Measurements from ENCODE around the gene PTCD2.
"Not testable (repeated sequence)": the region's sequence is repeated elsewhere in the genome, so short reads cannot be mapped to it uniquely, and the experiment has no call there.

Gene PTCD2

GRCh38 chr5:72286798-72287197 is 33.4 kb upstream of the PTCD2 start:
- no peaks in the 10 kb centered on the region for H3K27me3 ChIP-seq (ENCODE audit: insufficient read depth, low read length)
- no peak overlapping the region for H2AFZ ChIP-seq (ENCODE audit: low read depth, low read length)
- H3K4me1 ChIP-seq (ENCODE audit: insufficient read depth, low read length), result no peaks in the 10 kb centered on the region
- peaks cover 1% of the 10 kb centered on the region for H3K9me3 ChIP-seq (ENCODE audit: low read length)
- H3K36me3 ChIP-seq (ENCODE audit: insufficient read depth, low read length), result peaks cover 24% of the 10 kb centered on the region
- H3K4me3 ChIP-seq (ENCODE audit: low read length), result no peak overlapping the region

- Histone ChIP-seq H3K27me3 (ENCODE audit: insufficient read depth, low read length) (no peaks in the 10 kb centered on the region), H2AFZ (ENCODE audit: low read depth, low read length) (no peak overlapping the region), H3K36me3 (ENCODE audit: insufficient read depth, low read length) (peaks cover 29% of the 10 kb centered on the region), H3K4me3 (ENCODE audit: low read length) (no peak overlapping the region), H3K9me3 (ENCODE audit: low read length) (peaks cover 1% of the 10 kb centered on the region), H3K4me1 (ENCODE audit: insufficient read depth, low read length) (no peaks in the 10 kb centered on the region)
These were observed 31.2 kb upstream of the PTCD2 start for GRCh38 chr5:72288924-72289323.

- peaks cover 42% of the 10 kb centered on the region for H3K36me3 ChIP-seq (ENCODE audit: insufficient read depth, low read length)
These were observed 29.6 kb upstream of the PTCD2 start for GRCh38 chr5:72290356-72291133.

GRCh38 chr5:72291601-72292000 is 28.6 kb upstream of the PTCD2 start:
- H3K9me3 ChIP-seq (ENCODE audit: low read length), result peaks cover 1% of the 10 kb centered on the region
- peaks cover 42% of the 10 kb centered on the region for H3K36me3 ChIP-seq (ENCODE audit: insufficient read depth, low read length)
- no peak overlapping the region for H2AFZ ChIP-seq (ENCODE audit: low read depth, low read length)
- H3K27me3 ChIP-seq (ENCODE audit: insufficient read depth, low read length), result no peaks in the 10 kb centered on the region
- H3K4me3 ChIP-seq (ENCODE audit: low read length), result no peak overlapping the region
- no peaks in the 10 kb centered on the region for H3K4me1 ChIP-seq (ENCODE audit: insufficient read depth, low read length)

More at GRCh38 chr5:72290356-72291133, 29.6 kb upstream of the PTCD2 start:
- no peaks in the 10 kb centered on the region for H3K27me3 ChIP-seq (ENCODE audit: insufficient read depth, low read length)
- no peak overlapping the region for H2AFZ ChIP-seq (ENCODE audit: low read depth, low read length)
- no peak overlapping the region for H3K4me3 ChIP-seq (ENCODE audit: low read length)
- no peaks in the 10 kb centered on the region for H3K4me1 ChIP-seq (ENCODE audit: insufficient read depth, low read length)
- H3K9me3 ChIP-seq (ENCODE audit: low read length), result peaks cover 1% of the 10 kb centered on the region

- no peak overlapping the region for H3K4me3 ChIP-seq (ENCODE audit: low read length)
- H3K9me3 ChIP-seq (ENCODE audit: low read length), result peaks cover 1% of the 10 kb centered on the region
- peaks cover 42% of the 10 kb centered on the region for H3K36me3 ChIP-seq (ENCODE audit: insufficient read depth, low read length)
- no peak overlapping the region for H2AFZ ChIP-seq (ENCODE audit: low read depth, low read length)
- no peaks in the 10 kb centered on the region for H3K4me1 ChIP-seq (ENCODE audit: insufficient read depth, low read length)
- no peaks in the 10 kb centered on the region for H3K27me3 ChIP-seq (ENCODE audit: insufficient read depth, low read length)
These were observed 27.8 kb upstream of the PTCD2 start for GRCh38 chr5:72292411-72292810.

GRCh38 chr5:72293495-72294055 is 26.6 kb upstream of the PTCD2 start:
- Histone ChIP-seq H3K9me3 (ENCODE audit: low read length) (peaks cover 1% of the 10 kb centered on the region), H2AFZ (ENCODE audit: low read depth, low read length) (no peak overlapping the region), H3K27me3 (ENCODE audit: insufficient read depth, low read length) (no peaks in the 10 kb centered on the region), H3K36me3 (ENCODE audit: insufficient read depth, low read length) (peaks cover 33% of the 10 kb centered on the region), H3K4me1 (ENCODE audit: insufficient read depth, low read length) (no peaks in the 10 kb centered on the region), H3K4me3 (ENCODE audit: low read length) (no peak overlapping the region)

- Histone ChIP-seq H3K9me3 (ENCODE audit: low read length) (no peaks in the 10 kb centered on the region), H3K4me3 (ENCODE audit: low read length) (no peak overlapping the region), H3K36me3 (ENCODE audit: insufficient read depth, low read length) (peaks cover 31% of the 10 kb centered on the region), H2AFZ (ENCODE audit: low read depth, low read length) (no peak overlapping the region), H3K27me3 (ENCODE audit: insufficient read depth, low read length) (no peaks in the 10 kb centered on the region), H3K4me1 (ENCODE audit: insufficient read depth, low read length) (no peaks in the 10 kb centered on the region)
These were observed 25.7 kb upstream of the PTCD2 start for GRCh38 chr5:72294473-72294872.

- no peak overlapping the region for H2AFZ ChIP-seq (ENCODE audit: low read depth, low read length)
- no peaks in the 10 kb centered on the region for H3K27me3 ChIP-seq (ENCODE audit: insufficient read depth, low read length)
- H3K4me3 ChIP-seq (ENCODE audit: low read length), result no peak overlapping the region
- H3K4me1 ChIP-seq (ENCODE audit: insufficient read depth, low read length), result no peaks in the 10 kb centered on the region
- H3K36me3 ChIP-seq (ENCODE audit: insufficient read depth, low read length), result peaks cover 21% of the 10 kb centered on the region
- H3K9me3 ChIP-seq (ENCODE audit: low read length), result no peaks in the 10 kb centered on the region
These were observed 24.6 kb upstream of the PTCD2 start for GRCh38 chr5:72295539-72295938.

GRCh38 chr5:72296256-72296655 is 23.9 kb upstream of the PTCD2 start:
- H3K9me3 ChIP-seq (ENCODE audit: low read length), result no peaks in the 10 kb centered on the region
- peaks cover 21% of the 10 kb centered on the region for H3K36me3 ChIP-seq (ENCODE audit: insufficient read depth, low read length)
- no peaks in the 10 kb centered on the region for H3K4me1 ChIP-seq (ENCODE audit: insufficient read depth, low read length)
- H2AFZ ChIP-seq (ENCODE audit: low read depth, low read length), result no peak overlapping the region
- H3K4me3 ChIP-seq (ENCODE audit: low read length), result no peak overlapping the region
- no peaks in the 10 kb centered on the region for H3K27me3 ChIP-seq (ENCODE audit: insufficient read depth, low read length)

- H3K36me3 ChIP-seq (ENCODE audit: insufficient read depth, low read length), result peaks cover 19% of the 10 kb centered on the region
- H3K4me3 ChIP-seq (ENCODE audit: low read length); H3K27me3 ChIP-seq (ENCODE audit: insufficient read depth, low read length); H2AFZ ChIP-seq (ENCODE audit: low read depth, low read length); H3K9me3 ChIP-seq (ENCODE audit: low read length): not testable (repeated sequence)
- H3K4me1 ChIP-seq (ENCODE audit: insufficient read depth, low read length), result peaks cover 12% of the 10 kb centered on the region
These were observed 22.0 kb upstream of the PTCD2 start for GRCh38 chr5:72298136-72298535.

GRCh38 chr5:72298711-72299110 is 21.5 kb upstream of the PTCD2 start:
- Histone ChIP-seq H3K4me3 (ENCODE audit: low read length) (no peak overlapping the region), H2AFZ (ENCODE audit: low read depth, low read length) (no peak overlapping the region), H3K4me1 (ENCODE audit: insufficient read depth, low read length) (peaks cover 12% of the 10 kb centered on the region), H3K27me3 (ENCODE audit: insufficient read depth, low read length) (no peaks in the 10 kb centered on the region), H3K9me3 (ENCODE audit: low read length) (no peaks in the 10 kb centered on the region), H3K36me3 (ENCODE audit: insufficient read depth, low read length) (peaks cover 19% of the 10 kb centered on the region)

GRCh38 chr5:72300590-72301339 is 19.4 kb upstream of the PTCD2 start:
- no peaks in the 10 kb centered on the region for H3K9me3 ChIP-seq (ENCODE audit: low read length)
- H3K4me3 ChIP-seq (ENCODE audit: low read length), result no peak overlapping the region
- no peak overlapping the region for H2AFZ ChIP-seq (ENCODE audit: low read depth, low read length)
- peaks cover 5% of the 10 kb centered on the region for H3K36me3 ChIP-seq (ENCODE audit: insufficient read depth, low read length)
- H3K27me3 ChIP-seq (ENCODE audit: insufficient read depth, low read length), result no peaks in the 10 kb centered on the region
- H3K4me1 ChIP-seq (ENCODE audit: insufficient read depth, low read length), result peaks cover 12% of the 10 kb centered on the region

GRCh38 chr5:72301557-72301956 is 18.6 kb upstream of the PTCD2 start:
- H3K27me3 ChIP-seq (ENCODE audit: insufficient read depth, low read length), result no peaks in the 10 kb centered on the region
- H3K36me3 ChIP-seq (ENCODE audit: insufficient read depth, low read length), result peaks cover 5% of the 10 kb centered on the region
- H3K4me1 ChIP-seq (ENCODE audit: insufficient read depth, low read length), result peaks cover 12% of the 10 kb centered on the region
- no peaks in the 10 kb centered on the region for H3K9me3 ChIP-seq (ENCODE audit: low read length)
- no peak overlapping the region for H2AFZ ChIP-seq (ENCODE audit: low read depth, low read length)
- H3K4me3 ChIP-seq (ENCODE audit: low read length), result no peak overlapping the region

Measured in neuron (in vitro differentiated cells).